OCI-LY1 (cell line): ENCODE data around the gene ZNF324B.
"Not testable (repeated sequence)": the region's sequence is repeated elsewhere in the genome, so short reads cannot be mapped to it uniquely, and the experiment has no call there.

ENCODE experiments used
- EZH2 ChIP-seq: fragments of 200-600 bp; sonication (generic), shearing (Covaris generic); IDR thresholded peaks from 2 replicates; pipeline ENCODE4 v1.8.0; 2017; ENCODE audit warnings: borderline replicate concordance, mixed run types, mild to moderate bottlenecking, antibody characterized with exemption, low read length, moderate library complexity, mixed read lengths
- TF ChIP-seq, protein P1 (sequence below): fragments of 200-600 bp; sonication (generic), shearing (Covaris generic); IDR thresholded peaks from 2 replicates; pipeline ENCODE4 v1.5.1; 2017; ENCODE audit warnings: mild to moderate bottlenecking, antibody characterized with exemption, low read length, moderate library complexity, mixed read lengths

DNA sequence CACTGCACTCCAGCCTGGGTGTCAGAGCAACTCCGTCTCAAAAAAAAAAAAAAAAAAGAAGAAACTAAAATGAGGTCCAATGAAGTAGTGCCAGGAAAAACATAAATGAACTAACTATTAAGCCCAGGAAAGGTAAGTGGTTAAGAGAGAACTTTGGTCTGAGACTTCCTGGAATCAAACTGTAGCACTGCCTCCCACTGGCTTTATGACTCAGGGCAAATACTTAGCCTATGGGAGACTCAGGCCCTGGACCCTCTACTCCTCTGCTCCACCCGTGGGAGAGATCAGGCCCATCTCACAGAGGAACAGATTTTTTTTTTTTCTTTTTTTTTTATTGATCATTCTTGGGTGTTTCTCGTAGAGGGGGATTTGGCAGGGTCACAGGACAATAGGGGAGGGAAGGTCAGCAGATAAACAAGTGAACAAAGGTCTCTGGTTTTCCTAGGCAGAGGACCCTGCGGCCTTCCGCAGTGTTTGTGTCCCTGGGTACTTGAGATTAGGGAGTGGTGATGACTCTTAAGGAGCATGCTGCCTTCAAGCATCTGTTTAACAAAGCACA lies 47.4 kb upstream of the ZNF324B start:
- TF ChIP-seq, protein P1, sequence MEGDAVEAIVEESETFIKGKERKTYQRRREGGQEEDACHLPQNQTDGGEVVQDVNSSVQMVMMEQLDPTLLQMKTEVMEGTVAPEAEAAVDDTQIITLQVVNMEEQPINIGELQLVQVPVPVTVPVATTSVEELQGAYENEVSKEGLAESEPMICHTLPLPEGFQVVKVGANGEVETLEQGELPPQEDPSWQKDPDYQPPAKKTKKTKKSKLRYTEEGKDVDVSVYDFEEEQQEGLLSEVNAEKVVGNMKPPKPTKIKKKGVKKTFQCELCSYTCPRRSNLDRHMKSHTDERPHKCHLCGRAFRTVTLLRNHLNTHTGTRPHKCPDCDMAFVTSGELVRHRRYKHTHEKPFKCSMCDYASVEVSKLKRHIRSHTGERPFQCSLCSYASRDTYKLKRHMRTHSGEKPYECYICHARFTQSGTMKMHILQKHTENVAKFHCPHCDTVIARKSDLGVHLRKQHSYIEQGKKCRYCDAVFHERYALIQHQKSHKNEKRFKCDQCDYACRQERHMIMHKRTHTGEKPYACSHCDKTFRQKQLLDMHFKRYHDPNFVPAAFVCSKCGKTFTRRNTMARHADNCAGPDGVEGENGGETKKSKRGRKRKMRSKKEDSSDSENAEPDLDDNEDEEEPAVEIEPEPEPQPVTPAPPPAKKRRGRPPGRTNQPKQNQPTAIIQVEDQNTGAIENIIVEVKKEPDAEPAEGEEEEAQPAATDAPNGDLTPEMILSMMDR, result not testable (repeated sequence)
- not testable (repeated sequence) for TF ChIP-seq EZH2
